ENCODE results near the gene FKBP14.

Gene FKBP14

GRCh38 chr7:30026229-30027064 lies at the start of gene FKBP14:
Gene FKBP14, minus strand, starts transcription at chr7:30026702. Its CDS starts 194 bp downstream, at chr7:30026508.
- DNase-seq, result peak; percentile 92

- DNase-seq, result no peak
Measured at GRCh38 chr7:30074422-30075030, 48.0 kb upstream of the FKBP14 start.

- DNase-seq, result no peak
Measured at GRCh38 chr7:30072735-30073134, 46.2 kb upstream of the FKBP14 start.

- no peak for DNase-seq
Measured at GRCh38 chr7:30070052-30070451, 43.5 kb upstream of the FKBP14 start.

- DNase-seq, result no peak
Measured at GRCh38 chr7:30069096-30069867, 42.8 kb upstream of the FKBP14 start.

- DNase-seq, result no peak
Measured at GRCh38 chr7:30068117-30068516, 41.6 kb upstream of the FKBP14 start.

- no peak for DNase-seq
Measured at GRCh38 chr7:30066687-30067086, 40.2 kb upstream of the FKBP14 start.

GRCh38 chr7:30065746-30066145 lies 39.2 kb upstream of the FKBP14 start:
- DNase-seq, result no peak

- no peak for DNase-seq
Measured at GRCh38 chr7:30062587-30062986, 36.1 kb upstream of the FKBP14 start.

- peak; percentile 47 for DNase-seq
Measured at GRCh38 chr7:30061786-30062185, 35.3 kb upstream of the FKBP14 start.

GRCh38 chr7:30057741-30058140 lies 31.2 kb upstream of the FKBP14 start:
- DNase-seq, result no peak

GRCh38 chr7:30053068-30053467 lies 26.6 kb upstream of the FKBP14 start:
- DNase-seq, result no peak

- no peak for DNase-seq
Measured at GRCh38 chr7:30049173-30049572, 22.7 kb upstream of the FKBP14 start.

- no peak for DNase-seq
Measured at GRCh38 chr7:30048582-30048981, 22.1 kb upstream of the FKBP14 start.

GRCh38 chr7:30047124-30047523 lies 20.6 kb upstream of the FKBP14 start:
- DNase-seq, result no peak

GRCh38 chr7:30046127-30046770 lies 19.7 kb upstream of the FKBP14 start:
- no peak for DNase-seq

GRCh38 chr7:30041526-30042269 lies 15.2 kb upstream of the FKBP14 start:
- no peak for DNase-seq

GRCh38 chr7:30040938-30041337 lies 14.4 kb upstream of the FKBP14 start:
- DNase-seq, result no peak

- no peak for DNase-seq
Measured at GRCh38 chr7:30038196-30038980, 11.9 kb upstream of the FKBP14 start.

- no peak for DNase-seq
Measured at GRCh38 chr7:30036220-30036619, 9.7 kb upstream of the FKBP14 start.

GRCh38 chr7:30034501-30034900 lies 8.0 kb upstream of the FKBP14 start:
- DNase-seq, result no peak

Data from CD4-positive, alpha-beta T cell treated with Interleukin-6 for 4 hours (primary cell).